IPS DF 4.7 (cell line): ENCODE measurements around the gene XKR3.
"Not testable (repeated sequence)": the region's sequence is repeated elsewhere in the genome, so short reads cannot be mapped to it uniquely, and the experiment has no call there.

Source experiments
- DNase-seq: peaks from one replicate; pipeline ENCODE4 v3.0.0-alpha.2; 2013; ENCODE audit warnings: low spot score; ENCODE audit errors: extremely low read depth

XKR3 gene

DNA sequence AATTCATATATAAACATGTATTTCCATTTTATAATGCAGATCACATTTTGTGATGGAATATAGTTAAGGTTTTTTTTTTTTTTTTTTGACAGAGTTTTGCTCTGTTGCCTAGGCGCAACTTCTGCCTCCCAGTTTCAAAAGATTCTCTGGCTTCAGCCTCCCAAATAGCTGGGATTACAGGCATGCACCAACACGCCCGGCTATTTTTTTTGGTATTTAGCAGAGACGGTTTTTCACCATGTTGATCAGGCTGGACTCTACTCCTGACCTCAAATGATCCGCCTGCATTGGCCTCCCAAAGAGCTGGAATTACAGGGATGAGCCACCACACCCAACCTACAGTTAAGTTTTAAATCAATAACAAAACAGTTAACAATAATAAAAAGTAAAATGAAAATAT lies 18.8 kb downstream of the XKR3 start:
- DNase-seq, result no peak

DNA sequence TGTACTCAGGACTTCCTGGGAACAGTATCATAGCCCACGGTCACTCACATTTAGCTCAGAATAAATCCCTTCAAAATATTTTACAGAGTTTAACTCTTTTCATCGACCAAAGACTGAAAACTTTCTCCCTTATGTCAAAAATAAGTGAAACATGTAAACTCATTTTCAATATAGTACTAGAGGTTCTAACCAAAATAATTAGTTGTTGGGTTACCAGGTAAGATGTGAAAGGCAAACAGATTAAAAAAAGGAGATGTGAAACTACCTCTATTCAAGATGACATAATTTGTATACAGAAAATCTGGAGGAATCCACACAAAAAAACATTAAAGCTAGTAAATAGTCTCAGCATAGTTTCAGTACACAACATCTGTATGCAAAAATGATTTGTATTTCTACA lies 20.3 kb downstream of the XKR3 start:
- DNase-seq, result no peak

DNA sequence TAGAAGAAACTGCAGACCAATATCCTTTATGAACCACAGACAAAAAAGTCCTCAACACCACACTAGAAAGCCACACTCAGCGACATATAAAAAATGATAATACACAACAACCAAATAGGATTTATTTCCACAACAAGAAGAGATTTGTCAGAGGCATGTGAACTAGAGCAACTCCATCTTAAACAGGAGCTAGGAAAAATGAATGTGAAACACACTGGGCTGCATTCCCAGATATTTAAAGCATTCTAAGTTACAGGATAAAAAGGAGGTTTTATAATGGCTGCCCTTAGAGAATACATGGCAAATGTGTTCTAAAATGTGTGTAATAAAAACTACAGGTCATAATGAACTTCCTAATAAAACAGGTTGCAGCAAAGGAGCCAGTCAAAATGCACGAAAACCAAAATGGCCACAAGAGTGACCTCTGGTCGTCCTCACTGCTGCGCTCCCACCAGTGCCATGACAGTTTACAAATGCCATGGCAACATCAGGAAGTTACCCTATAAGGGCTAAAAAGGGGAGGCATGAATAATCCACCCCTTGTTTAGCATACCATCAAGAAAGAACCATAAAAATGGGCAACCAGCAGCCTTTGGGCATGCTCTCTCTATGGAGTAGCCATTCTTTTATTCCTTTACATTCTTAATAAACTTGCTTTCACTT lies 21.8 kb downstream of the XKR3 start:
- DNase-seq, result no peak

DNA sequence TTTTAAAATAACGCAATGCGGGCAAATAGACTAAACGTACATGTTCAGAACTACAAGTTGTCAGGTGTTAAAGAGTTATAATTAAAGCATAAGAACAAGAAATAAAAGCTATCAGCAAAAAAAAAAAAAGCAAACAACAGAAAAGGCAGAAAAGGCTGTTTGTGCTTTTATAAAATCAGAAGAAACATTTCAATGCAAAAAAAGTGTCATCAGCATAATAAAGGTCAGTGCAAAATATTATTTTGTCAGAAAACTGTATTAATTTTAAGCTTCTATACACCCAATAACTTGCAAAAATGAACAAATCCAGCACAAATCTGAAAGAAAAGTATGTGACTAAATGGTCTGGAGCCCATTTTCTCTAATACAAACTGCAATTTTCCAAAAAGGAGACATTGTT lies 23.6 kb downstream of the XKR3 start:
- DNase-seq, result no peak

DNA sequence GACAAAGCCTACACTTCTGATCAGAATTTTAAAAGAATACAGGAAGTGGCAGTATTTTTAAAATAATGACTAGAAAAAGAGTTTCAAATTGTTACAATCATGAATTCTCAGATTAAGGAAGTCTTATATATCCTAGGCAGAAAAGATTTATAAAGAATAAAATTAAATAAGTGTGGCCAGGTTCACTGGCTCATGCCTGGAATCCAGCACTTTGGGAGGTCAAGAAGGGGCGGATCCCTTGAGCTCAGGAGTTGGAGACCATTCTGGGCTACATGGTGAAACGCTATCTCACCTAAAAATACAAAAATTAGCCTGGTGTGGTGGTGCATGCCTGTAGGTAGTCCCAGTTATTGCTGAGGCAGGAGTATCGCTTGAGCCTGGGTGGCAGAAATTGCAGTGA lies 24.1 kb downstream of the XKR3 start:
- no peak for DNase-seq

DNA sequence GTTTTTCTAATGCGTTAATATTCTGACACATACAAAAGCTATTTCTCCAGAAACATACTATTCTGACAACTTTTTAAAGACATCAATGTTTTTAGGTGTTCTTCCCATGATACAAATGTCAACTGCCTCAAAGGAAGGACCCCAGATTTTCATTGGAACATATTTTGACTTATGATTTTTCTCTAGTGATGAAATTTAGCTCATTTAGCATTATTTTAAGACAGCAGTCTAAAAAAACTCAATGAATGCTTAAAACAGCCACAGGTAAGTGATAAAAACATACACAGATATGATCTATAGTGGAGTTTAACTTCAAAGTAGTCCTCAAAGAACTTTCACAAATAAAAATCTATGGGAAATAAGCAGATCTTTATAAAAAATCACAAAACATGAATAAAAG lies 24.9 kb downstream of the XKR3 start:
- no peak for DNase-seq

DNA sequence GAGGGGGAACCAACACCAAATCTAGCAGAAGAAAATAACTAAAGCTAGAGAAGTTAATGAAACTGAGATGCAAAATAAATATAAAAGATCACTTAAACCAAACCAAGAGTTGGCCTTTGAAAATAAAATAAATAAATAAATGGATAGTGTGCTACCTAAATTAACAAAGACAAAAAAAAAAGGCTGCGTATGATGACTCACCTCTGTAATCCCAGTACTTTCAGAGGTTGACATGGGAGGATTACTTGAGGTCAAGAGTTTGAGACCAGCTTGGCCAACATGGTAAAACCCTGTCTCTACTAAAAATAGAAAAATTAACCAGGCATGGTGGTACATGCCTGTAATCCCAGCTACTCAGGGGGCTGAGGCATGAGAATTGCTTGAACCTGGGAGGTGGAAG lies 29.7 kb downstream of the XKR3 start:
- not testable (repeated sequence) for DNase-seq

DNA sequence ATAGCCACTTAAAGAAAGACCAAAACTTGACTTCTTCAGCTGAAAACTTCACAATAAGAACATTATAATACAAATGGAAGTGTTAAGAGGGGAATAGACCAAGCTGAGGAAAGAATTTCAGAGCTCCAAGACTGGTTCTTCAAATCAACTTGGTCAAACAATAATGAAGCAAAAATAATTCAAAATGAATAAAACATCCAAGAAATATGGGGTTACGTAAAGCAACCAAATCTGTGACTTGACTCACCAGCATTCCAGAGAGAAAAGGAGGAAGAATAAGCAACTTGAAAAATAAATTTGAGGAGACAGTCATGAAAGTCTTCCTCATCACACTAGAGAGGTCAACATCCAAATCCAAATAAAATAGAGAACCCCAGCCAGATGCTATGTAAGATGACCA lies 31.4 kb downstream of the XKR3 start:
- DNase-seq, result no peak

DNA sequence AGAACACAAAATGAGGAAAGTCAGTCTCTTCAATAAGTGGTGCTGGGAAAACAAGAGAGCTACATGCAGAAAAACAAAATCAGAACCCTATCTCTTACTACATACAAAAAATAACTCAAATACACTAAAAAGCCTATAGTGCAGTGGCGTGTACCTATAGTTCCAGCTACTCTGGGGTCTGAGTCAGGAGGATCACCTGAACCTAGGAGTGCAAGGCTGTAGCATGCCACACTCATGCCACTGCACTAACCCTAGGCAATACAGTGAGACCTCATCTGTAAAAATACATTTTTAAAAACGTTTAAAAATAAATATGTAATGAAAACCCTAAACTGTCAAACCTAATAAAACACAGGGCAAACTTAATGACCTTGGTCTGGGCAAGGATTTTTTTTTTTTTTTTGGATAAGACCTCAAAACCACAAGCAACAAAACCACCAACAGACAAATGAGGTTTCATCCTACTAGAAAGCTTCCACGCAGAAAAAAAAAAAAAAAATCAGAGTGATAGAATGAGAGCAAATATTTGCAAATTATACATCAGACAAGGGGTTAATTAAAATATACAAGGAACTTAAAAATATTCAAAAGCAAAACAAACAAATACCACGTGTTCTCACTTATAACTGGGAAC lies 35.2 kb downstream of the XKR3 start:
- no peak for DNase-seq

DNA sequence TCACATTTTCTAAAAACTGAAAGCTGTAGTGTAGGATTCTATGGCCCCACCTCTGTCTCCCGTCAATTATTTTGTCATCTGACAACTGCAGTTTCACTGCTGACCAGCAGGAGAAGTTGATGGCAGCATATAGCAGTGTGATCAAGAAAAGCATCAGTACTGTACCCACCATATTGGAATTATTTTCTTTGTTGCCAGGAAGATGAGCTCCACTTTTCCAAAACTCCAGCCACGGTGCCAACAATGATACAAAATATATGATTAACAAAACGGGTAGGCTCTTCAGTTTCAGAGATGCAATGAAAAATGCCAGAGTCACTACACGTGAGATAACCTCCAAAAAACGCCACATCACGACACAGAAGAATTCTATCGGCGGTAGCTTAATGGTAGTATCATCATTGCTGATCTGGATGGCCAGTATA lies 41.3 kb downstream of the XKR3 start:
- no peak for DNase-seq

DNA sequence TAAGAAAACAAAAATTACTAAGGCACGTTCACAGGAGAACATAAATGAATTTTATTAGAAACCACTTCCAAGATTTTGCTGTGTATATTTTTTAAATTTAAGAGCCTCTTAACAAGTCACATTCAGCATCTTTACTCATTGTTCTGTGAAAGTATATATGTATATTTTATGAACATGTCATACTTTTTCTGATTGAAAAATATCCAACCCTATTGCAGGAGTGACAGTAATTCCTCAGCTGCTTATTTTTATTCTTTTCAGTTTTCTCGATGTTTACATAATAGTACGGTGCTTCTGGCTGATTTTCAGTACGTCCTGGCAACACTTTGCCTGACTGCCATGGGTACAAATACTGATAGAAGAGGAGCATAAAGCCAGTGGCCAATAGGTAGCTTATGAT lies 41.8 kb downstream of the XKR3 start:
- DNase-seq, result no peak

DNA sequence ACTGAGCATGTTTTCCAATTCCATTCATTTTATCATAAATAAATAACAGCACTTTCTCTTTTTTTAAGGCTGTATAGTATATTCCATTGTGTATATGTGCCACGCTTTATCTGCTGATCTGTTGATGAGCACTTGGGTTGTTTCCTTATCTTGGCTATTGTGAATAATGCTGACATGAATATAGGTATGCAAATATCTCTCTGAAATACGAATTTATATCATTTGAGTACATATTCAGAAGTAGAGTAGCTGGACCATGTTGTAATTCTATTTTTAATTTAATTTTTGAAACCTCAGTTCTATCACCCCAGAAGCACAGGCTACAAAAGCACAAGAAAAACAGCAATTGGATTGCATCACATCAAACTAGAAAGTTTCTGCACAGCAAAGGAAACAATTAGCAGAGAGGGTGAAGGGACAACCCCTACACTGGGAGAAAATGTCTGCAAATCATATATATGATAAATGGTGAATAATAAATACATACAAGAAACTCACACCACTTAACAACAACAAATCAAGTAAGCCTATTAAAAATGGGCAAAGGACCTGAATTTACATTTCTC lies 43.4 kb downstream of the XKR3 start:
- no peak for DNase-seq

DNA sequence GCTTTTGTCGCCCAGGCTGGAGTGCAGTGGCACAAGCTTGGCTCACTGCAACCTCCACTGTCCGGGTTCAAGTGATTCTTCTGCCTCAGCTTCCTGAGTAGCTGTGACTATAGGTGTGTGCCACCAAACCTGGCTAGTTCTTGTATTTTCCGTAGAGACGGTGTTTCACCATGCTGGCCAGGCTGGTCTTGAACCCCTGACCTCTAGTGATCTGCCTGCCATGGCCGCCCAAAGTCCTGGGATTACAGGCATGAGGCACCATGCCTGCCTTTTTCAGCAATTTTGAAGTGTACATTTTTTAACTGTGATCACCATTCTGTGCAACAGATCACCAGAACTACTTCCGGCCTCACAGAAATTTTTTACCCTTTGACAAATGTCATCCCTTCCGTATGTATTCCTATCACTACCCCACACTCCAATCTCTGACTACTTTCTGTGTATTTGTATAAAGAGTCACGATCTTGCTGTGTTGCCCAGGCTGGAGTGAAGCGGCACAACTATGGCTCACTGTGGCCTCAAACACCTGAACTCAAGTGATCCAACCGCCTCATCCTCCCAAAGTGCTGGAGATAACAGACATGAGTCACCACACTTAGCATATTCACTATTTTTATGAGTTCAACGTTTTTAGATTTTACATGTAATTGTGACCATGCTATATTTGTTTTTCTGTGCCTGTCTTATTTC lies 44.0 kb downstream of the XKR3 start:
- DNase-seq, result no peak

DNA sequence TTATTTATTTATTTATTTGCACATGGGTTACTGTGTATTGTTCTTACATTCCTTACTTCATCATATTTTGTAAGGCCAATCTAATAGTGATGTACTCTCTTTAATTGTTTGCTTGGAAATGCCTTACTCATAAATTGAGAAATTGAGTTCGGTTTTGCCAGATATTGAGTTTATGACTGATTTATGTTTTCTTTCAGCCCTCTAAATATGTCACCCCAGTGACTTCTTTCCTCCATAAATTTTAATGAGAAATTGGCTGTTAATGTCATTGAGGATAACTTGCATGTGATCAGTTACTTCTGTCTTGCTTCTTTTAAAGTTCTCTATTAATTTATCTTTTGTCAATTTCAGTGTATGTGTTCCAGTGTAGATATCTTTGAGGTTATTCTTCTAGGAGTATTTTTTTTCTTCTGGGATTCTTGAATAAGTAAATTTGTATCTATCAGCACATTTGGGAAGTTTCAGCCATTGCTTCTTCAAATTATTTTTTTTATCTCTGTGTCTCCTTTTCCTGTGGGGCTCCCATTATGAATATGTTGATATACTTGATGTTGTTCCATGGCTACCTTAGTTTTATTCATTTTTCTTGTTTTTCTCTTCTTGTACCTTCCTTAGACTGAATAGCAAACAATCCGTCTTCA lies 47.8 kb downstream of the XKR3 start:
- DNase-seq, result no peak

DNA sequence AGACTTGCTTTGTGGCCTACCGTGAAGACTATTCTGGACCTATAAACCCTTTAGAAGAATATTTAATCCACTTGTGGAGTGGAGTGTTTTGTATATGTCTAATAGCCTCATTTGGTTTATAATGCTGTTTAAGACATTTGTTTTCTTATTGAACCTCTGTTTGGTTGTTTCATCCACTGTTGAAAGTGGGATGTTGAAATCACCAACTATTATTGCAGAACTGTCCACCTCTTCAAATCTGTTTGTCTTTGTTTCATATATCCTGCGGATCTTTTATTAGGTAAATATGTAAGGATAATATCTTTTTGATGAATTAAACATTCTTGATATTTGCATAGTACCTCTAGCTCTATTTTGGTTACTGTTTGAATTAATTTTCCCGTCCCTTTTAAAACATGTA lies 49.1 kb downstream of the XKR3 start:
- no peak for DNase-seq

DNA sequence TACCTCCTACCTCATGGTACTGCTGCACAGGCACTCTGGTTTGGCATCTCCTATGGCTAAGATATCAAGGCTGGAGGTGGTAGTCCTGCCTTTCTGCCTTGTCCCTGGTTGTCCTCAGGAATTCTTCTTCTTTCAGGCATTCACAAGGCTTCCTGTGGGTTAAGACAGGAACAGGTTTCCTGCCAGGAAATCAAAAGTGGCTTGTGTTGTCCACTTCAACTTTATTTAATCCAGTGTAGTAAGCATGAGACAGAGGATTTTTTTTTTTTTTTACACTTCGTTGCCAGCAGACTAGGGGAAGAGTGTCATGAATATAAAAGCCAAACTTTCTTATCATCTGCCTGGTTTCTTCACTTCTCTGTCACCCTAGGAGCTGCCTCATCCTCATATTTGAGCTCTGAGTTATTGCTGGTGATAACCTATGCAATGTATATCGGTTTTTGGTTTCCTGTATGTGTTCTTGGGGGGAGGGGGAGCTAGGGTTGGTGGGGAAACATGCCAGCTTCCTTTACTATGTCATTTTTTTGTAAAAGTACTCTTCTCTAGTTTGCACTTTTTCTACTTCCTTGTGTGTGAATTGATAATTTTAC lies 50.2 kb downstream of the XKR3 start:
- no peak for DNase-seq

DNA sequence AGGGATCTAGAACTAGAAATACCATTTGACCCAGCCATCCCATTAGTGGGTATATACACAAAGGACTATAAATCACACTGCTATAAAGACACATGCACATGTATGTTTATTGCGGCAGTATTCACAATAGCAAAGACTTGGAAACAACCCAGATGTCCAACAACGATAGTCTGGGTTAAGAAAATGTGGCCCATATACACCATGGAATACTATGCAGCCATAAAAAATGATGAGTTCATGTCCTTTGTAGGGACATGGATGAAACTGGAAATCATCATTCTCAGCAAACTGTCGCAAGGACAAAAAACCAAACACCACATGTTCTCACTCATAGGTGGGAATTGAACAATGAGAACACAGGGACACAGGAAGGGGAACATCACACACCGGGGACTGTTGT lies 53.6 kb downstream of the XKR3 start:
- DNase-seq, result not testable (repeated sequence)

DNA sequence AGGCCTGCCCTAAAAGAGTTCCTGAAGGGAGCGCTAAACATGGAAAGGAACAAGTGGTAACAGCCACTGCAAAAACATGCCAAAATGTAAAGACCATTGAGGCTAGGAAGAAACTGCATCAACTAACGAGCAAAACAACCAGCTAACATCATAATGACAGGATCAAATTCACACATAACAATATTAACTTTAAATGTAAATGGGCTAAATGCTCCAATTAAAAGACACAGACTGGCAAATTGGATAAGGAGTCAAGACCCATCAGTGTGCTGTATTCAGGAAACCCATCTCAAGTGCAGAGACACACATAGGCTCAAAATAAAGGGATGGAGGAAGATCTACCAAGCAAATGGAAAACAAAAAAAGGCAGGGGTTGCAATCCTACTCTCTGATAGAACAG lies 57.3 kb downstream of the XKR3 start:
- DNase-seq, result not testable (repeated sequence)

DNA sequence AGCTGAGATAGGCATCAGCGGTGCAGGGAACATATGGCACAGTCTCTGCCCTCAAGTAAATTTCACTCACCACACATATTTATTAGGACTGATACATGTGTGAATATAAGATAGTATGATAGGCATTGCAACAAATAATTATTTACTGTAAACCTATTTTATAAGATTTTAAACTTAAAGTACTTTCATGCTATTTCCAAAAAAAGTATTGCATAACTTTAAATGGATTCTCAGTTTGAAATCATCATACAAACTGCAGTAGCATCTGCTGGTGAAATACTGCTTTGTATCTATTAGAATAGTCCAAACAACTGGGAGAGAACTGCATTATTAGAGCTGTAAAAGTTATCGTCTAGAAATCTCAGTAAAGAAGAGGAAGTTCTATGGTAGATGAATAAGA lies 63.0 kb downstream of the XKR3 start:
- DNase-seq, result not testable (repeated sequence)

DNA sequence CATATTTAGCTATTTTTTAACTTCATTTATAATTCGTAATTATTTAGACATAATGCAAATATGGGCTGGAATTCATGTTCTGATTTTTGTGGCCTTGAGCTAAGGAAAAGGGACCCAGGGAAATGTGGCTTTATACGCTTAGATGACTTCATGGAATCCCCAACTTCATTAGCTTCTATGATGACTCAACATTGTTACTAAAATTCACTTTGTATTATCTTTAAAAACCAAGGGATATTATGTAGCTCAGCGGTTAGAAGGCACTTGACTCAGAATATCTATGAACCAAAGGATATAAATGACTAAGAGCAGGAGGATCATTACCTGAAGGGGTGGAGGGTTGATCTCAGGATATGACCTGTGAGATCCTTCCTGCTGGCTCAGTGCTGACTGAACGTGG lies 64.8 kb downstream of the XKR3 start:
- DNase-seq, result not testable (repeated sequence)

DNA sequence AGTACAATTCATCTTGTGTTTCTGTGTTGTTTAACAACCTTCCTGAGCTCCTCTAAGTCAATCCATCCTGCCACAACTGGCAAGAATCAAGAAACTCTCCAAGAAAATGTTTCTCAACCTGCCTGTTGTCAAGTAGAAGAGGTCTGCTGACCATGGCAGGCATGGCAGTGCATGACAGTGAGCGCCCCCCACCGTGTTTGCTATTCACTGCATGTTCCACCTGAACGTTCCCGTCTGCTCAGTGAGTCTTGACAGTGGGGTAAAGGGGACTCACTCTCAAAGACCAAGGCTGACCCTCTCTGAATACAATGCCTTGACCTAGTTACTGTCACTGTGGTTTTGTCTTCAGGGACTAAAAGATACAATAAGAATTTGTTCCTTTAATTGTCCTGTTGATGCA lies 75.9 kb downstream of the XKR3 start:
- DNase-seq, result not testable (repeated sequence)
